ENCODE results near the gene POU3F4. TPM values are rescaled to one million over a fixed set of nuclear protein-coding genes. Genes with fewer than 3 reads are reported as not detected.

The POU3F4 gene
- total and polyA plus RNA-seq, 2 donors (not counting 3 experiments of a cell fraction or from before 2014, with no cell fraction given): not detected

GRCh38 chrX:83504721-83505479 is 3.2 kb upstream of the POU3F4 start:
- H3K9me1 ChIP-seq (replicated peaks; ENCODE audit: control insufficient read depth, extremely low read depth, insufficient read depth, low read length): no peaks in the 10 kb centered on the region
- H3K4me3 ChIP-seq (replicated peaks in 1 of 3; ENCODE audit: insufficient read depth in 1 of 3, low read depth in 1 of 3, low read length in 3 of 3): no peak overlapping the region
- no peaks in the 10 kb centered on the region for H3K79me2 ChIP-seq (ENCODE audit: control insufficient read depth, insufficient read depth, low read length)
- TF ChIP-seq MAX (IDR thresholded peaks at IDR 0.05; ENCODE audit: insufficient read depth, insufficient read length) (no peak), CTCF (IDR thresholded peaks at IDR 0.05; ENCODE audit: extremely low read depth in 1 of 2, insufficient read depth in 1 of 2, low read depth in 1 of 2, low read length in 2 of 2) (no peak), FOS (IDR thresholded peaks at IDR 0.05; ENCODE audit: borderline replicate concordance, insufficient read depth, low read length) (no peak), GATA2 (IDR thresholded peaks at IDR 0.05; ENCODE audit: insufficient read depth, insufficient read length, low read depth, low read length) (no peak), EZH2 (IDR thresholded peaks at IDR 0.05; ENCODE audit: borderline replicate concordance, low read depth, low read length, severe bottlenecking) (no peak), POLR2A (IDR thresholded peaks at IDR 0.05; ENCODE audit: low read depth, low read length) (no peak), JUN (IDR thresholded peaks at IDR 0.05; ENCODE audit: borderline replicate concordance, insufficient read depth, insufficient read length, low read depth) (no peak), POLR2AphosphoS5 (IDR thresholded peaks at IDR 0.05; ENCODE audit: insufficient read depth, low read depth, low read length) (no peak), MYC (IDR thresholded peaks at IDR 0.05; ENCODE audit: low read depth, low read length) (no peak)
- H3K9ac ChIP-seq (replicated peaks; ENCODE audit: extremely low read depth, insufficient read depth, low read length): no peak overlapping the region
- BruUV-seq (replicated peaks): no TSS peak
- no peaks in the 10 kb centered on the region for H4K20me1 ChIP-seq (replicated peaks; ENCODE audit: control insufficient read depth, extremely low read depth, insufficient read depth, low read length)
- intact Hi-C loops (cut with micrococcal nuclease): no loop called here
- no peak overlapping the region for H3K4me2 ChIP-seq (ENCODE audit: insufficient read depth, low read length)
- ChIA-PET CTCF (no interaction called here), POLR2A (no interaction called here)
- FAIRE-seq (no peak), DNase-seq (ENCODE audit: low read depth, low spot score) (no peak)
- dilution Hi-C loops (cut with MboI; ENCODE audit: extremely low pct_ligation_motif_present, low sequenced_read_pairs): no loop called here
- H3K4me1 ChIP-seq (ENCODE audit: control insufficient read depth, extremely low read depth, insufficient read depth, low read length): no peaks in the 10 kb centered on the region
- no peaks in the 10 kb centered on the region for H3K36me3 ChIP-seq (ENCODE audit: control insufficient read depth in 2 of 2, extremely low read depth in 1 of 2, insufficient read depth in 2 of 2, low read length in 2 of 2)
- H2AFZ ChIP-seq (ENCODE audit: low read depth, low read length): no peak overlapping the region
- H3K9me3 ChIP-seq (replicated peaks; ENCODE audit: control insufficient read depth, insufficient read depth, low read length): no peaks in the 10 kb centered on the region
- H3K27ac ChIP-seq (ENCODE audit: insufficient read depth, low read depth, low read length): no peak overlapping the region
- no peaks in the 10 kb centered on the region for H3K27me3 ChIP-seq (ENCODE audit: control insufficient read depth in 2 of 2, insufficient read depth in 2 of 2, low read length in 2 of 2)
